GM19463 (cell line): ENCODE data around the gene DENND4A.
"Not testable (repeated sequence)": the region's sequence is repeated elsewhere in the genome, so short reads cannot be mapped to it uniquely, and the experiment has no call there.

ENCODE experiments used
- ATAC-seq: cut with Tn5 transposase; IDR thresholded peaks from one replicate; pipeline ENCODE4 v1.9.1; 2021; ENCODE audit warnings: mild to moderate bottlenecking, moderate library complexity; ENCODE audit not compliant: unreplicated experiment

DENND4A gene

DNA sequence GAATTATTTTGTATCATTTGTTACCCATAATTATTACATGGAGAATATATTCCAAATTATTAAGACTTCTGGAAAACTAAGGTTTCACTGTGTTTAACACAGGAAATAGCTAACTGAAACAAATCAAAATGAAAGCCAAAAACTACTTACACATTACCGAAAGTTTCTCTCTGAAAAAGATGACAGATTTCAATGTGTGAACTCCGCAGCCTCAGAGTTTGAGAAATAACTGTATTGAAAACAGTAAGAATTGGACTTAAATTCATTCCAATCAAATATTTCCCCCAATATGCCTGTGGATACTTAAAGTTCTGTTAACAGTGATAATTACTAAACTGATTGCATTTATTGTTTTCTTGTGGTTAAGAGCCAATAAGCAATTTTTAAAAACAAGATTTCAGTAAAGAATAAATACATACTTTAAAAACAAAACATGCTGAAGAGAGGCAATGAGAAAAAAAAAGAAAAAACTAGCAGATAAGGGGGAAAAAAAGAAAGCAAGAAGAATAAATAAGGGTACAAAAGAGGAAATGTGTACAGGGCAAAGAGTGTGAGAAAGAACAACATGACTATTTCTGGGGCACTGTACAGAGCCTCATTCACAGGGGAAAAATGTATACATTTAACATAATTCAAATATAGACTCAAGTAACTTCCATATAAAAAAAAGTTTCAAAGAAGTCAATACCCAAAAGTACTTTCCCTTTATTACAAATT lies 30.7 kb downstream of the DENND4A start:
- ATAC-seq: no peak

DNA sequence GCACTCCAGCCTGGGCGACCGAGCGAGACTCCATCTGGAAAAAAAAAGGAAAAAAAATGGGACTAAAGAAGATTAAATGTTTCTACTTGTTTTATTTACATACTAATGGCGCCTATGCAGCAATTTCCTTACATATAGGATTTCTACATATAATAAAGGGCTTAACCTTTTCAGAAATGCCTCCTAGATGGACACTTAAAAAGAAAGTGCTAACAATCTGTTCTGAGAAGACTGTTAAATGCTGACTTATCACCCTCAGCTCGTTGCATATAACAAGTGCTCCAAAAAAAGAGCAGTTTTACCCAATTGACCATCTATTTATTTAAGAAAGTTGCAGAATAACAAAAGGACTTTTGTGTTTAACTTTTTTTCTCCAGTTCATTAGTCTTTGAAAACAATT lies 32.7 kb downstream of the DENND4A start:
- no peak for ATAC-seq

DNA sequence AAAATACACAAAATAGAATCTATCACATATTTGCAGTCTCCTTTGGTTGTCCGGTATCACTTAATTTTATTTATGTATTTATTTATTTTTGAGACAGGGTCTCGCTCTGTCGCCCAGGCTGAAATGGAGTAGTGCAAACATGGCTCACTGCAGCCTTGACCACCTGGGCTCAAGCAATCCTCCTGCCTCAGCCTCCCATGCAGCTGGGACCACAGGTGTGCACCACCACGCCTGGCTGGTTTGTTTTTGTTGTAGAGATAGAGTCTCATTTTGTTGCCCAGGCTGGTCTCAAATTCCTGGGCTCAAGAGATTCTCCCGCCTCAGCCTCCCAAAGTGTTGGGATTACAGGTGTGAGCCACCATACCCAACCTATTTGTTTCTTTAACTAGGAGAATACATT lies 33.9 kb downstream of the DENND4A start:
- no peak for ATAC-seq

DNA sequence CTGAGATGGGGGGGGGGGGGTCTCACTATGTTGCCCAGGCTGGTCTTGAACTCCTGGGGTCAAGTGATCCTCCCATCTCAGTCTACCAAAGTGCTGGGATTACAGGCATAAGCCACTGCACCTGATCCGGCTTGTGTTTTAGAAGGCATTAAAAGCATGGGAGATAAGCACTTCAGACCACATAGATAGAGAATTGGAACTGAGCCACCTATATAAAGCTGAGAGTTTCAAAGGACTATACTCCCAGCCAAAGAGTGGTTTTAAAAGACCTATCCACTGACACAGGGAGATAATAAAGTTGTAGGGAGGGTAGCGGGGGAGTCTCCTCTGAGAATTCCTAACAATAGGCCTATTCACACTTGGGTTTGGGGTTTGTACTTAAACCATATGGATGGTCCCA lies 34.8 kb downstream of the DENND4A start:
- ATAC-seq: no peak

DNA sequence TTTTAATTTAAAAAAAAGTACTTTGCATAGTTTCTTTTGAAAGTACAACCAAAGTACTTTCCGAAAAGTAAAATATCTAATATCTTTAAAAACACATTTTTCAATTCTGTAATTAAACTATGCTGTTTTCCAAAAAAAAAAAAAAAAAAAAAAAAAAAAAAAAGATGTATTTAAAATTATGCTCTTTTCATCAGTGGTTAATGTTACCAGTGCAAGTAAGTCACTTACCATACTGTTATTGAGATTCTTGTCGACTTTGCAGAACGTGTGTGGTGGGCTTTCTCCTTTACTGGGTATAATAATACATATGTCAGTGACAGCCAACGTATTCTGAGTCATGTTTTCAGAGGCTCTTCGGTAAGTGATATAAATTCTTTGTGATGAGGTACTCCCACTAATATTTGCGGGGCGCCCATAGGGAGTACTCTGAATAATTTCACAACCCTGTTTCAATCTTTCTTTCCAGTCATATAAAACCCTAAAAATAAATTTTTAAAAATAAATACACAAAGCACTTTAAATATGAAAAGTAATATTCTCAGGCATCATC lies 39.9 kb downstream of the DENND4A start:
- no peak for ATAC-seq

DNA sequence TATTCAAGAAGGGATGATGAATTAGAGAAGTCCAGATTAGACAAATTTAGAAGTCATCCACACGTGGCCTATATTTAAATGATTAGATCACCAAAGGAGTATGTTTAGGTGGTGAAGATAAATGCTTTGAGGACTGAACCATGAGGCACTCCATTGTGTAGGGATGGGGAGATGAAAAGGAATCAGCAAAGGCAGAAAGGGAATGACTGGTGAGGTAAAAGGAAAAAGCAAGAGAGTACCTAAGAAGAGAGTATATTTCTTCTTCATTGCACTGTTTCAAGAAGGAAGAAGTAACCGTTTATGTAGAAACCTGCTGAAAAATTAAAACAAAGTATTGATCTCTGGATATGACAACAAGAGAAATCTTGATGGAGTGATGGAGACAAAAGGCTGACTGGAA lies 40.7 kb downstream of the DENND4A start:
- ATAC-seq: no peak

DNA sequence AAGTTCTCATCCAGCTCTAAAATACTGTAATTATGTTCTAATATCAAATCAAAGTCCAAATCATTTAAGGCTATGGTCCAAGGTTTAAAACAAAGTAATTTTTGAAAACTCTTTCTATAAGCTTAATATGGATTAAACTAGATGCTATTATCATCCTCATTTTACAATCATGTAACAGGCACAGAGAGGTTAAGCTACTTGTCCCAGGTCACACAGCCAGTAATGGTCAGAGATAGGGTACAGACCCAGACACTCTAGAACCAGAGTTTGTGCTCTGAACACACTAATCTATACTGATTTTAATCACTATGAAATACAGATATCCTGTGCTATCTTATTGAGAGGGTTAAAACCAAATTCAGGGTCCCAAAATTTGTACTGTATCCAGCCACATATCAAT lies 44.8 kb downstream of the DENND4A start:
- ATAC-seq: no peak

DNA sequence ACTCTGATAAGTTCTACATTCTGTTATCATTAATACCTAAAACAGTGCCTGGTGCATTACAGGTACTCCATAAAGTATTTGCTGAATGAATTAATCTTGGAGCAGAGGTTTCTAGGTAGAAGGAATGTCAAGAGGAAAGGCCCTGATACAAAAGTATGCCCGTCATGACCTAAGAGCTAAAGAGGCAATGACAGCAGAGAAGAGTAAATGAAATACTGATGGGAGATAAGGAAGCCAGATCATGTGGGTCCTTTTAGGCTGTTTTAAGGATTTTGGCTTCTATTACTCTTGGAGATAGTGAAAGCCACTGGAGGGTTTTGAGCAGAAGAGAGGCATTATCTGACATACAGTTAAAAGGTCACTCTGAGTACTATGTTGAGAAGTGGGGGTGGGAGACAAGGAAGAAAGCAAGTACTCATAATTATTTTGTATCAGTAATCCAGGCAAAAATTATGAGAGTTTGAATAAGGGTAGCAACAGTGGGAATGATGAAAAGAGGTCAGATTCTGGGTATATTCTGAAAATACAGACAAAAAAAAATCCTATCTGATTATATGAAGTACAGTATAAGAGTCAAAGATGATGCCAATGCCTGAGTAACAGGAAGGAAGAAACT lies 48.3 kb downstream of the DENND4A start:
- no peak for ATAC-seq

DNA sequence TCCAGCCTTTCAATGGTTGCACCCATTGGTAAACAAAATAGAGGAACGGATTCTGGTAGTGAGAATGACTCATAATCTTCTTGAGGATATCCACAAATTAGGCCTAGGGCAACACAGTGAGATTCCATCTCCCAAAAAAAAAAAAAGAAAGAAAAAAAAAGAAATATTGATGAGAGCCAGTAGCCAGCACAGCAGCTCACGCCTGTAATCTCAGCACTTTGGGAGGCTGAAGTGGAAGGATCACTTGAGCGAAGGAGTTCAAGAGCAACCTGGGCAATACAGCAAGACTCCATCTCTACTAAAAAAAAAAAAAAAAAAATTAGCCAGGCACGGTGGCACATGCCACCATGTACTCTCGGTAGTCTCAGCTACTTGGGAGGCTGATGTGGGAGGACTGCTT lies 51.9 kb downstream of the DENND4A start:
- ATAC-seq: no peak

DNA sequence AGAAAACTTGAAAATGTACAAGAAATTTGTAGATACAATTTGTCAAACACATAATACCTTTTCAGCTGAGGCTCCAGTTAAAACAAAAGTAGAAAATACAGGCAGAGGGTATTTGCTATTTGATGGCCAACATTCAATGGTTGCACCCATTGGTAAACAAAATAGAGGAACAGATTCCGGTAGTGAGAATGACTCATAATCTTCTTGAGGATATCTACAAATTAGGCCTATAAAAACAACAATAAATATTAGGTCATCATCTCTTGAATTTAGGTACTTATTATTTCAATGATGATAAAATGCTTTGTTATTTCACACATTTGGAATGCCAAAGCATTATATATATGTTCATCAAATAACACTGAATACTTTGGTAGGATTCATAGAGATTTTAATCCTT lies 53.4 kb downstream of the DENND4A start:
- no peak for ATAC-seq

DNA sequence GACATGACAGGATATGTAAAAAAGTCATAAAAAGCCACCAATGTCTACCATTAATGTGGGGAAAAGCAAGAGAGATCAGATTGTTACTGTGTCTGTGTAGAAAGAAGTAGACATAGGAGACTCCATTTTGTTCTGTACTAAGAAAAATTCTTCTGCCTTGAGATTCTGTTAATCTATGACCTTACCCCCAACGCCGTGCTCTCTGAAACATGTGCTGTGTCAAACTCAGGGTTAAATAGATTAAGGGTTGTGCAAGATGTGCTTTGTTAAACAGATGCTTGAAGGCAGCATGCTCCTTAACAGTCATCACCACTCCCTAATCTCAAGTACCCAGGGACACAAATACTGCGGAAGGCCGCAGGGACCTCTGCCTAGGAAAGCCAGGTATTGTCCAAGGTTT lies 58.5 kb downstream of the DENND4A start:
- ATAC-seq: not testable (repeated sequence)

DNA sequence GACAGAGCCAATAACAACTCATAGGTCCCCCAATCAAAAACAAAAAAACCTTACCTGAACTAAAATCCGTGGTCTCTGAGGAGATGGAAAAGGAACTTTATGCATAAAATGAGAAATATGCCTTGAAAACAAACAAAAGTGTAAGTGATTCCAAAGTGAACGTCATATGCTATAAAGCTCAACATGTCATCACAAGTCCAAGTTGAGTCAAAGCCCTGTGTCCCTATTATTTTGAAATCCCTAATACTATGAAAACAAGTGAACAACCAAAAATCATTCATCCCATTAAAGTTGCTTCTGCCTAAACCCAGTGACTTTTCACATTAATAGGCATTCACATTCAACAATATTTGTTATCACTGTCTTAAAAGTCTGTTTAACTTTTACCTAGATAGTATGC lies 59.4 kb downstream of the DENND4A start:
- no peak for ATAC-seq

DNA sequence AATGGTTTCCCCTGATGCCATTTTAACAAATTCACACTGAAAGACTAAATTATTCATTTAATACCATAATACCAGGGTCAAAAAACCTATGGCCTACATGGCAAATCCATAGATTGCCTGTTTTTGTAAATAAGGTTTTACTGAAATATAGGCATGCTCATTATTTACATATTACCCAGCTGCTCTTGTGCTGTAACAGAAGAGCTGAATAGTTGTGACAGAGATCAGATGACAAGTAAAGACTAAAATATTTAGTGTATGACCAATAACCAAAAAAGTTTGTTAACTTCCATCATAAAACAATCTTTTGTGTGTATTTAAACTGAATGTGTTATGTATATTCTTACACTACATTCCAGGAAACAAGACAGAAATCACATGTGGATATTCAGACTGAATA lies 60.2 kb downstream of the DENND4A start:
- ATAC-seq: no peak

DNA sequence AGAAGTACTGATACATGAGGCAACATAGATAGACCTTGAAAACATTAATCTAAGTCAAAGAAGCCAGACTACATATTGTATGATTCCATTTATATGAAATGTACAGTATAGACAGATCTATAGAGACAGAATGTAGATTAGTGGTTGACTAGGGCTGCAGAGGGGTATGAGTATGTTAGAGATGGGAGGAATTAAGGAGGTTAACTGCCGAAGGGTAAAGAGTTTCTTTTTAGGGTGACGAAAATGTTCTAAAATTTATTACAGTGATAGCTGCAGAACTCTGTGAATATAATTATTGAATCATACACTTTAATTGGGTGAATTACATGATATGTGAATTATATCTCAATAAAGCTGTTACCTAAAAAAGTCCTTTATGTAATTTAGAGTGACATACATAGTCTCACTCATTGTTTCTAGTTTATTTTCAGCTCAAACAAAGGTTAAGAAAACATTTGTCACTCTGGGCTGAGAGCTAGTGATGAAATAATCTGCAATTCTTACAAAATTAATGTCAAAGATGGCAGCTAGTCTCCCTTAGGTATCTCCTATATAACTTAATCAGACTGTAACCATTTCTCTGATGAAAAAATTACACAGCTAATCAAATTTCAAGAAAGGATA lies 61.4 kb downstream of the DENND4A start:
- no peak for ATAC-seq

DNA sequence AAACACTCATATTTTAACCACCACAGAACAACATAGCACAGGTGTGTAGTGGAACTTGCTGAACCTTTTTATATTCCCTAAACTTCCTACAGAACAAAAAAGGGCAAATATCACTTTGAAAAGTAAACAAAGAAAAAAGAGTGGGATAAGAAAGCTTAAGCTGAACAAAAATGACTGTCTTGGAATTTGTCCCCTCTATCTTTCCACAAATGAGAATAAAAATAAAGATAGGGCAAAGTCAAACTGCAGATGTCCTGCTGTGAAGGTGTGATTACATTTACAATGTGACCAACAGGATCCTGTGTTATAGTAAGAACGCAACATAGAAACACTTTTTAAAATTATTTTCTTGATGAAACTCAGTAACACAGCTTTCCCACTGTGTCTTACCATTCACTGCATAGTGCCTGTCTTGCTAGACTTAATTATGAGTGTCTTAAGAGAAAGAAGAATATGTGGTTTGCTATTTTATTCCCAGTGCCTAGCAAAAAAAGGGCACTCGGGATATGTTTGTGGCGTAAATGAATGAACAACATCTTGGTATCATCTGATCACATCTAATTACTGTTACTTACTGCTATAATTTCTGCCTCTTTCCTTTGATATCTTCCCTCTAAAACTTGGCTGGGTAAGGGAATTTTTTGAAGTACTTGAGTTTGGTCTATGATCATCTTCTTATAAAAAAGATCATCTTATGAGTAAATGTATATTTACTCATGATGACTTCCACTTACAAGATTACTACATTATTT lies 67.5 kb downstream of the DENND4A start:
- ATAC-seq: no peak

DNA sequence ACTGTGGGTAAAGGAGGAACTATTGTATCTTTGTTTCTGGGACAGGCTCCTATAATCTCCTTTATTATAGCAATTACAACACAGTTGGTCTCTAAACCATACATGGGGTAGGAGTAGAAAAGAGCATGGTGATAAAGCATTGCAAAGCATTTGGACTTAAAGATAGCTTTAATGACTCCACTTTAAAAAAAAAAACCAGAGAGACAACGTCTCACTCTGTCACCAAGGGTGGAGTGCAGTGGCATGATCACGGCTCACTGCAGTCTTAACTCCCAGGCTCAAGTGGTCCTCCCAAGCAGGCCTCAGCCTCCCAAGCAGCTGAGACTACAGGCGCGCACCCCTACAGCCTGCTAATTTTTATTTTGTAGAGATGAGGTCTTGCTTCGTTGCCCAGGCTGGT lies 68.2 kb downstream of the DENND4A start:
- ATAC-seq: no peak

DNA sequence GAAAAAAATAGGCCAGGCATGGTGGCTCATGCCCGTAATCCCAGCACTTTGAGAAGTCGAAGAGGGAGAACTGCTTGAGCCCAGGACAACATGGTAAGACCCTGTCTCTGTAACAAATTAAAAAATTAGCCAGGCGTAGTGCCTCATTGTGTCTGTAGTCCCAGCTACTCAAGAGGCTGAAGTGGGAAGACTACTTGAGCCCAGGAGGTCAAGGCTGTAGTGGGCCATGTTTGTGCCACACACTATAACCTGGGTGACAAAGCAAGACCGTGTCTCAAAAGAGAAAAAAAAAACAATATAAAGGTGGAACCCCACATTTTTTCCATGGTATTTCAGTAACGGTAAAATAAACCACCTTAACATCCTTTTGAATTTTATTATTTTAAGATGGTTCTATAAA lies 69.9 kb downstream of the DENND4A start:
- ATAC-seq: no peak

DNA sequence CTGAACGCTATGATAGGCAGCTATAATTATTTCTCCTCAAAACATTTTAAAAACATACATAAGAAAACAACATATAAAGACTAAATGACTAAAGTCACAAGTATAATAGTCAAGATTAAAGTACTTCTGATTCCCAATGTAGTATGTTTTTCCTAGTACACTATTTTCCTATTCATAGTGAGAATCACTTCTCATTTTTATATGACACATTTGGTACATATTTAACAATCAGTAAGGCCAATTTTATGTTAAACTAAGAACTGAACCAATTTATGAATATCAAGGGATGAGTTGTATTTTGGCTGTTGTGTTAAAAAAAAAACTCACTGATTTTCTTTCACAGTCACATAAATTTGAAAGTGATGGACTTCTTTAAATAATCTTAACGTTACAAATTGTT lies 79.7 kb downstream of the DENND4A start:
- ATAC-seq: no peak

DNA sequence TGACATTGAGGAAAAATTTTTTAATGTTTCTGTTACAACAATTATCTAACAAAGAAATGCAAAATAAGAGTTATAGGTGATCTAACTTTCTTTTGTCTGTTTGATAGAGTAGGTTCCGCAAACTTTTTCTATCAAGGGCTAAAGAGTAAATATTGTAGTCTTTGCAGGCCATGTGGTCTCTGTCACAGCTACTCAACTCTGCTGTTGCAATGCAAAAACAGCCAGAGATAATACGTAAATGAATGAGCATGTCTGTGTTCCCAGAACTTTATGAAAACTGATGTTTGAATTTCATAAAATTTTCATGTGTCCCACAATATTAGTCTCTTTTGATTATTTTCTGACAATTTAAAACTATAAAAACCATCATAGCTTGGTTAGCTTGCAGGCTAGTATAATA lies 97.0 kb downstream of the DENND4A start:
- no peak for ATAC-seq

DNA sequence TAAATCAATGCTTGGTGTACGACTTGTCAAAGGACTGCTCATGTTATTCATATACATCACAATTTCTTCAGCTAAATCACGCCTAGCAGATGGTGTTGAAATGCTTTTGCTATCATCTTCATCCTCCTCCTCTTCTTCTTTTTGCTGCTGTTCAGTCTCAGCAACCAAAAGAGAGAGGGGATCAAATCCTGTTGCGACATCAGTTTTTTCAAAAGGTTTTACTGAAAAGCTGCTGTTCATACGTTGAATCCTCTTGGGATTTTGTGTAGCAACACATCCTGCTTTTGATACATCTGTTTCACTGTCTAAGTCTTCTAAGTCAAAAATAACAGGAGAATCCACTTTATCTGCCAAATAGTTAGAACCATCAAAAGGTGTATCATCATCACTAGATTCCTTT lies 101.3 kb downstream of the DENND4A start:
- no peak for ATAC-seq

DNA sequence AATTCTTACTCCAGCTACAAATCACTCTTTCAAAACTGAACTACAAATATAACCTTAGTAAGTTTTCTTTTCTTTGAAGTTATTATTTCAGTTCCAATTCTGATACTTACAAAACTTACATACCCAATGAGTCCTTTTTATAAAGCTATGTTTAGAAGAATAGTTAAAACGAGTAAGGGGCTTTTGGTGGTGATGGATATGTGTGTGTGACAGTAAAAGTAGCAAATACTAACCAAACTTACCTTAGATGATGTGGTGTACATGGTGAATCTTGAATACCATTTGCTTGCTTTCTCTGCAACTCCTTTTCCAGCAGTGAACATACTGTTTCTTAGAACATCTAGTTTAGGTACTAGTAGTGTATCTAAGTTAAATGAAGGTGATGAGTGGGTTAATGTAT lies 101.9 kb downstream of the DENND4A start:
- ATAC-seq: no peak

DNA sequence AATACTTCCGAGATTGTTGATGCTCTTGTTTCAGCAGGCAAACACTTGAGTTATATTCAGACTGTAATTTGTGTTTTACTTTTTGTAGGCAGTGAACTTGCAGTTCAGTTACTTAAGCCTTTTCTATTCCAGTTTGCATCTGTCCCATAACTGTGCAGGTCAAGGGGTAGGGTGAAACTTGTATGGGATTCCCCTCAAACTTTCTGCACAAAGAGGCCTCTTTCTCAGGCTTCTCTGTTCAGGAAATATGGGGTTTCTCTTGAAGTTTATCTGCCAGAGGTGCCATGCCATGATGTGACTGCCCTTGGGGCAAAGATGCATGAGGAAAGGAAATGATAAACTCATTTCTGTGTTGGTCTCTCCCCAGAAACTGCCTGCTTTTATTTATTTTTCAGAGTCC lies 103.6 kb downstream of the DENND4A start:
- no peak for ATAC-seq
